HG02943 (cell line): Measurements from ENCODE around the gene FLACC1.
"Not testable (repeated sequence)": the region's sequence is repeated elsewhere in the genome, so short reads cannot be mapped to it uniquely, and the experiment has no call there.

ENCODE experiments used
- ATAC-seq: cut with Tn5 transposase; IDR thresholded peaks from one replicate; pipeline ENCODE4 v1.9.1; 2021; ENCODE audit warnings: mild to moderate bottlenecking, low read depth, moderate library complexity; ENCODE audit not compliant: unreplicated experiment

The FLACC1 gene

DNA sequence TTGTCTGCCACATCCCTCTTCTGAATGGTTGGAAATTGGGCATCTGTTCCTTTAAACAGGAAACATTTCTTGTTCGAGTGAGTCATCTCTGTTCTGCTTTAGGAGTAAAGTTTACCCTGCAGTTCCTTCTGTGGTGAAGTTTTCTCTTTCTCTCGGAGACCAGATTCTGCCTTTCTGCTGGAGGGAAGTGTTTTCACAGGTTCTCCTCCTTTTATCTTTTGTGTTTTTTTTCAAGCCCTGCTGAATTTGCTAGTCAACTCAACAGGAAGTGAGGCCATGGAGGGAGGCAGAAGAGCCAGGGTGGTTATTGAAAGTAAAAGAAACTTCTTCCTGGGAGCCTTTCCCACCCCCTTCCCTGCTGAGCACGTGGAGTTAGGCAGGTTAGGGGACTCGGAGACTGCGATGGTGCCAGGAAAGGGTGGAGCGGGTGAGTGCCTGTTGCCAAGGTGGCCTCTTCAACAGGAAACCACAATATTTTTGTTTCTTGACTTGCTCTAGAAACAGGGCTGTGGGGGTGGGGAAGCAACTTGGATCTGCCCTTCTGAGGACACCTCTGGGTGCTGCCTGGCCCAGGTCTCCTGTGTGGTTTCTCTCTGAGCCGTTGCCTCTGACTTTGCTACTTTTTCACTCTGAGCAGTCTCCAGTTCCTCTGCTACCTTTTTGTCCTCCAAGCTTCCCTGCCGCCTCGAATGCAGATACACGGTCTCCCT lies 99.0 kb downstream of the FLACC1 start:
- peak; percentile 72 for ATAC-seq

- peak; percentile 37 for ATAC-seq
Measured at GRCh38 chr2:201257381-201257955, 99.7 kb downstream of the FLACC1 start.

- ATAC-seq = no peak
Measured at GRCh38 chr2:201256082-201256481, 101.1 kb downstream of the FLACC1 start.

DNA sequence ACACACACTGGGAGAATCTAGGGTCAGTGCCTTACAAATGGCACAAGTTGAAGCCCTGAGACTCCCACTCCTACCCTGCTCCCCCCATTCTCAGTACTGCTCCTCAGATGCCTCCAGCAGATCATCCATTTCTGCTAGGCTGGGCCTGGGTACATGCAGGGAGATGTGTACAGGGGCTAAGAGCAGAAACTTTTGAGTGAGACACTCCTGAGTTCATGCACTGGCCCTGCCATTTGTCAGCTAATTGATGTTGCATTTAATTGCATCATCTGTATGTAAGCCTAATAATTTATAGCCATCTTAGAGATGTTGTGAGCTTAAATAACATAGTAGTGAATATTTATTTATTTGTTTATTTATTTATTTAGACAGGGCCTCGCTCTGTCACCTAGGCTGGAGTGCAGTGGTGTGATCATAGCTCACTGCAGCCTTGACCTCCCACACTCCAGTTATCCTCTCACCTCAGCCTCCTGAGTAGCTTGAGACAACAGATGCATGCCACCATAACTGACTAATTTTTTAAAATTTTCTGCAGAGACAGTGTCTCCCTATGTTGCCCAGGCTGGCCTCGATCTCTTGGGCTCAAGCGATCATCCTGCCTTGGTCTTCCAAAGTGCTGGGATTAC lies 101.6 kb downstream of the FLACC1 start:
- ATAC-seq = no peak

DNA sequence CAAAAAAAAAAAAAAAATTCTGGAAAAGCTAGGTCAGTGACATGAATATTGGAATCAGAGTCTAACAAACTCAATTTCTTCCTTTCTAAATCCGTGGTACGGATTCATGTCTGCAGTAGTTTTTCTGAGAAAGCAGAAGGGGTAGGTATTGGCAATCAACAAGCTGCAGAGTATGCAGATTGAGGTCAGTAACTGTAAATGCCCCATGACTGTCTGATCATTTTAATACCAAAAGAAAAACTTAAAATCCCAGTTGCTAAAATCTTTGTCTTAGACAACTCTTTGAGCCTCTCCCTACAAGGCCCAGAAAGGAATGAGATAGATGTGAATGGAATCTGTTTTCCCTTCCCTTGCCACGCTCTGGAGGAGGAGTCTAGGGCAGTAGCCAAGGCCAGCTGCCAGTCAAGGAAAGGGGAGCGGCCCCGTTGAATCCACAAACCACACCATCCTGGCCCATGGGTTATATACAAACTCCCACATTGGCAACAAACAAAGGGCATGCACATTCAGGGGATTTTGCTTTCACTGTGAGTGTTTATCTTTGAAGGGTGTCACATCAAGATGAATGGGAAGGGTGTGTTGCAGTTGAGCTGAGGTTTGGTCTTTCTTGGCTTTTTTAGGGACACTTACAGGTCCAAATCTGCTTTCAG lies 102.9 kb downstream of the FLACC1 start:
- no peak for ATAC-seq

- no peak for ATAC-seq
Measured at GRCh38 chr2:201250741-201251140, 106.4 kb downstream of the FLACC1 start.

DNA sequence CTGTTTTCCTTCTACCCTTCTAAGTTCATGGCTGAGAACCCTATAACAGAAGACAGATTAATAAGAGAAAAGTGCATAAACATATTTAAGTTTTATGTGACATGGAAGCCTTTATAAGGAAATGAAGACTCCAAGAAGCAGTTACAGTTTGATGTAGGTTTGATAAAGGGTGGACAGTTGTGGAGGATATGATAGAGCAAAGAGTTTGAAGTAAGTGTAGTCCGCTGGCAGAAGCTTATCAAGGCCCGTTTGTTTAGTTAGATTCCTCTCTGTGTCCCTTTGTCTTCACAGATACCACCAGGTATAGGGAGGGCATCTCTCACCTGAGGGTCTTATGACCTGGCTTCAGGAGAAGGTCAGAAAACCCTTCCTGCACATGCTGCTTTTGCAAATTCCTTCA lies 107.3 kb downstream of the FLACC1 start:
- no peak for ATAC-seq

DNA sequence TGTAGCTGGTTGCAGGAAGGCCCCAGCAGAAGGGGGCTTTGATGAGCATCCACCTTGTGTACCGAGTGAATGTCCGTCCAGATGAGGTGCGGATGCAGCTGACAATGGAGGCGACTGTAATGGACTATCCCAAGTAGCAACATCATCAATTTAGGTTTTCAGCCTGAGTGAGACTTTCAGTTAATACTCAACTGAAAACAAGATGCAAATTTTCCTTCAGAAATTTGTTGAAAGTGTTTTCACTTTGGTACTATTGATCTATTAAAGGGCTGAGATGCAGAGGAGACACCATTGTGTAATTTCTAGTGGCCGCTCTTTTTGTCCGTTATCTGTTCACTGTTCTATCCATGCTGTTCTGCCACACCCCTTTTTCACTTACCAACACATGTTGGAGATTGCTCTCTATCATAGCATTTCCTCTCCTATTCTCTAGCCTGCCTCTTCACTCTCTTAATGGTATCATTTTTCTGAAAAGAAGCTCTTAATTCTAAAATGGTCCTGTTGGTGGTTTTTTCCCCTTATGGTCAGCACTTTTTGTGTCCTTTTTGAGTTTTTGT lies 108.8 kb downstream of the FLACC1 start:
- ATAC-seq = no peak

DNA sequence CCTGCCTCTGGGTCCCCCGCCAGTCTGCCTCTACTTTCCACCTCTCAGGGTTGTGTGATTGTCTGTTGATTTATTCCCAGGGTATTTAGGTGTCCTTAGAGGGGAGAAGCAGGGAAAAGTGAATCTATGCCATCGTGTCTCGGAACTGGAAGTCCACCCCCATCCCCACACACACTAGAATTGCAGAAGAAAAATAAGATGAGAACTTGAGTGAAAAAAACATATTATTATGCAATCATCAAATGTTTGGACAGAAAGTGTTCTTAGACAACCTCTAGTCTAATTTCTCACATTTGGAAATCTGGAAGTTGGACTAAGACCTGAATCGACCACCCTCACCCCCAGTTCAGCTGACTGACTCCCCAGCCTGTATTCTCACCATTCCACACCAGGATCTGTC lies 110.9 kb downstream of the FLACC1 start:
- no peak for ATAC-seq

- no peak for ATAC-seq
Measured at GRCh38 chr2:201244829-201245228, 112.3 kb downstream of the FLACC1 start.

DNA sequence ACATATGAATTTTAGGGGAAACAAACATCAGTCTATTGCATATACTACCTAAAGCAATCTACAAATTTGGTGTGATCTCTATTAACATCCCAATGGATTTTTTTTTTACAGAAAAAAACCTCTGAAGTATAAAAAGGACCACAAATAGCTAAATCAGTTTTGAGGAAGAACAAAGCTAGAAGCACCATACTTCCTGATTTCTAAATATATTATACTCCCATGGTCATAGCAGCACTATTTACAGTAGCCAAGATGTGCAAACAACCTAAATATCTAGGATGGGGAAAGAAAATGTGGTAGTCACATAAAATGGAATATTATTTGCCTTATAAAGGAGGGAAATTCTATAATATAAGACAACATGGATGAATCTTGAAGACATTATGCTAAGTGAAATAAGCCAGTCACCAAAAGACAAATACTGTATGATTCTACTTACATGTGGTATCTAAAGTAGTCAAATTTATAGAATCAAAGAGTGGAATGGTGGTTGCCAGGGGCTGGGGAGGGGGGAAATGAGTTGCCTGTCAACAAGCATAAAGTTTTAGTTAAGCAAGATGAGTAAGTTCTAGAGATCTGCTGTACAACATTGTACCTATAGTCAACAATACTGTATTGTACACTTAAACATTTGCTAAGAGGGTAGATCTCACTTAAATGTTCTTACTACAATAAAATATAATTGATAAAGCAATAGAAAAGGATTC lies 114.4 kb downstream of the FLACC1 start:
- ATAC-seq = no peak

DNA sequence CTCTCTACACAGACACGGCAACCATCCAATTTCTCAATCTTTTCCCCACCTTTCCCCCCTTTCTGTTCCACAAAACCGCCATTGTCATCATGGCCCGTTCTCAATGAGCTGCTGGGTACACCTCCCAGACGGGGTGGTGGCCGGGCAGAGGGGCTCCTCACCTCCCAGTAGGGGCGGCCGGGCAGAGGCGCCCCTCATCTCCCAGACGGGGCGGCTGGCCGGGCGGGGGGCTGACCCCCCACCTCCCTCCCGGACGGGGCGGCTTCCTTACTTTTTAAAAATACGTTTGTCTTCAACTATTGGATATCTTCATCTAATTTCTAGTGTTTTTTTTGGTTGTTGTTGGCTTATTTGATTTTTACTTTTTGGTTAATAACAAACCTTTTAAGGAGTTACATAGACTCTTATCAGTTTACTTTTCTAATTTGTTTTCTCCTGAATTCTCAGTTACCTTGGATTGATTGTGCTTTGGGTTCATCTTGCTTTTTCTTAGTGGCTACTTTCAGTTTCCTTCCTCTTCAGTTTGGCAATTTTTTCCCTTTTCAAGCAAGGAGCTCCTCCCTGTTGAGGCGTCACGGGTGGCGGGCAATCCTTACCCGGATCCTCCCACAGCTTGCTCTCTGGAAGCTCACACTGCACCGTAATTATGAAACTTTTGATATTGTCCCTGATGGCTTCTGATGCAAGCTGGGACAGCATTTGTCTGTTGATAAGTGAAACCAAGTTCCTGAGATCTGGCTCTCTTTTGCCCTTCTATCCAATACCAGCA lies 117.8 kb downstream of the FLACC1 start:
- ATAC-seq = not testable (repeated sequence)
